B cell (primary cell): ENCODE results near the gene LCN1. TPM values are rescaled to one million over a fixed set of nuclear protein-coding genes. Genes with fewer than 3 reads are reported as not detected.

Experiments
- ATAC-seq: fragments of 200-7000 bp; cut with Tn5 transposase; one replicate; pipeline ENCODE4 v1.10.0; 2021; ENCODE audit warnings: low read depth, mild to moderate bottlenecking, moderate number of reproducible peaks, moderate library complexity
- CTCF ChIA-PET: fragments of 350-600 bp; sonication (Branson Sonifier 250); formaldehyde crosslinking; loops from one replicate; lab custom pipeline; 2021; ENCODE audit warnings: antibody characterized with exemption, inconsistent platforms; lab: Charles Lee
- POLR2A ChIA-PET: fragments of 350-600 bp; sonication (Branson Sonifier 250); formaldehyde crosslinking; loops from one replicate; lab custom pipeline; 2021; ENCODE audit warnings: antibody characterized with exemption; lab: Charles Lee
- DNase-seq: peaks from one replicate; pipeline ENCODE4 v3.0.0; 2013
- H2AFZ ChIP-seq: 2 replicates; pipeline ENCODE4 v1.6.1; 2012; ENCODE audit warnings: mild to moderate bottlenecking, low read depth, low read length; ENCODE audit not compliant: insufficient read depth, poor library complexity, severe bottlenecking
- H3K27ac ChIP-seq, 2 donors: 1 replicate in 1 of 2; 2 replicates in 1 of 2; pipeline ENCODE4 v1.5.1; 2012 to 2013; ENCODE audit warnings: low read length in 2 of 2, mild to moderate bottlenecking in 2 of 2, moderate library complexity in 1 of 2
- H3K27me3 ChIP-seq, 4 experiments: fragments of 200-600 bp in 1 of 4; sonication (generic) in 1 of 4; replicated peaks in 1 of 4; 1 replicate in 2 of 4; 2 replicates in 2 of 4; pipeline versions ENCODE4 v1.6.1 to v1.7.0; 2013 to 2016; ENCODE audit warnings: low read length in 3 of 4, mild to moderate bottlenecking in 2 of 4, mixed read lengths in 1 of 4, moderate library complexity in 1 of 4; ENCODE audit not compliant: insufficient read depth in 4 of 4, control insufficient read depth in 3 of 4; ENCODE audit errors: control extremely low read depth in 1 of 4
- H3K36me3 ChIP-seq, 2 experiments: replicated peaks in 1 of 2; 1 replicate in 1 of 2; 2 replicates in 1 of 2; pipeline versions ENCODE4 v1.6.1 to v1.7.1; 2013; ENCODE audit warnings: low read length in 1 of 2; ENCODE audit not compliant: insufficient read depth in 2 of 2, control insufficient read depth in 1 of 2; ENCODE audit errors: control extremely low read depth in 1 of 2, extremely low read depth in 1 of 2
- H3K4me1 ChIP-seq, 2 donors: fragments of 200-600 bp in 1 of 2; sonication (generic) in 1 of 2; 1 replicate in 1 of 2; 2 replicates in 1 of 2; pipeline versions ENCODE4 v1.5.1 to v1.6.1; 2013 to 2017; ENCODE audit warnings: low read length in 2 of 2; ENCODE audit not compliant: control insufficient read depth in 2 of 2, insufficient read depth in 2 of 2
- H3K4me2 ChIP-seq: replicated peaks from 2 replicates; pipeline ENCODE3; 2012; ENCODE audit warnings: mild to moderate bottlenecking, low read depth, low read length; ENCODE audit not compliant: poor library complexity, severe bottlenecking
- H3K4me3 ChIP-seq, 5 experiments: fragments of 200-600 bp in 1 of 5; sonication (generic) in 1 of 5; 1 replicate in 3 of 5; 2 replicates in 2 of 5; pipeline versions ENCODE4 v1.5.1 to v1.7.0; 2011 to 2016; ENCODE audit warnings: low read length in 4 of 5, mild to moderate bottlenecking in 4 of 5, low read depth in 2 of 5, control low read depth in 1 of 5, moderate library complexity in 1 of 5; ENCODE audit not compliant: insufficient read depth in 1 of 5; ENCODE audit errors: control extremely low read depth in 1 of 5, extremely low read depth in 1 of 5
- H3K79me2 ChIP-seq: fragments of 200-600 bp; sonication (generic); one replicate; pipeline ENCODE4 v1.6.0; 2016; ENCODE audit warnings: low read length; ENCODE audit not compliant: control insufficient read depth, insufficient read depth
- H3K9ac ChIP-seq: fragments of 200-600 bp; sonication (generic); 2 replicates; pipeline ENCODE4 v1.6.1; 2017; ENCODE audit warnings: mild to moderate bottlenecking, low read length, moderate library complexity
- H3K9me3 ChIP-seq, 3 donors: one replicate each; pipeline versions ENCODE4 v1.6.1 to v1.7.1; 2013; ENCODE audit warnings: low read length in 2 of 3; ENCODE audit not compliant: control insufficient read depth in 2 of 3, insufficient read depth in 1 of 3; ENCODE audit errors: control extremely low read depth in 1 of 3
- H4K20me1 ChIP-seq: 2 replicates; pipeline ENCODE4 v1.6.0; 2012; ENCODE audit warnings: mild to moderate bottlenecking, low read length; ENCODE audit not compliant: insufficient read depth, control insufficient read depth, poor library complexity, severe bottlenecking
- H3K27ac Mint-ChIP-seq: one replicate; pipeline ENCODE4 v1.8.0; 2021; ENCODE audit warnings: mixed read lengths
- H3K27me3 Mint-ChIP-seq: one replicate; pipeline ENCODE4 v1.8.0; 2021; ENCODE audit warnings: mixed read lengths
- H3K4me1 Mint-ChIP-seq: one replicate; pipeline ENCODE4 v1.8.0; 2021; ENCODE audit warnings: mixed read lengths
- H3K4me3 Mint-ChIP-seq: one replicate; pipeline ENCODE4 v1.8.0; 2021; ENCODE audit warnings: mixed read lengths
- H3K9me3 Mint-ChIP-seq: one replicate; pipeline ENCODE4 v1.8.0; 2022; ENCODE audit warnings: mixed read lengths; ENCODE audit not compliant: insufficient read depth
- CTCF ChIP-seq: fragments of 200-600 bp; IDR thresholded peaks from one replicate; pipeline ENCODE4 v1.8.0; 2022; ENCODE audit warnings: antibody characterized with exemption, mild to moderate bottlenecking
- EZH2 ChIP-seq: IDR thresholded peaks from 2 replicates; pipeline ENCODE4 v1.6.1; 2012; ENCODE audit warnings: borderline replicate concordance, low read depth, mild to moderate bottlenecking, moderate library complexity, low read length; ENCODE audit not compliant: insufficient read depth, poor library complexity, severe bottlenecking
- WGBS: methylation state at CpG from one replicate; pipeline ENCODE4 v1.1.5; 2013; ENCODE audit warnings: missing lambda C conversion rate; ENCODE audit not compliant: insufficient coverage; 5-methylcytosine and 5-hydroxymethylcytosine counted together
- intact Hi-C: fragments of 100-400 bp; cut with micrococcal nuclease; formaldehyde crosslinking; loops from one replicate; pipeline ENCODE4 v1.10.0; 2022
- polyA plus RNA-seq: library from polyadenylated mRNA; depleted of rRNA; stranded (reverse); fragments of >200 nt; gene quantifications from 2 replicates; pipeline ENCODE4 v1.2.3, GENCODE V29; 2012
- total RNA-seq, 2 donors: library from RNA; stranded (reverse); fragments of 120-200 nt in 1 of 2; gene quantifications; 1 replicate in 1 of 2; 2 replicates in 1 of 2; pipeline versions ENCODE4 v1.2.3 to v1.2.4, GENCODE V29; 2013 to 2022

Gene LCN1
- total and polyA plus RNA-seq, 2 donors (not counting 1 experiment from before 2014, with no cell fraction given), result not detected

GRCh38 chr9:135499326-135500070 lies 21.7 kb upstream of the LCN1 start:
- H3K4me1 ChIP-seq, result peaks cover 14 to 29% of the 10 kb centered on the region in 2 donors
- peaks cover 0 to 10% (median 0%) of the 10 kb centered on the region in 4 experiments for H3K27me3 ChIP-seq
- peaks cover 0 to 18% of the 10 kb centered on the region in 2 experiments for H3K36me3 ChIP-seq
- intact Hi-C loops, result loop anchor here (2.0 kb wide), 1 partner anchor 19 kb away; no protein-coding TSS in a partner anchor
- H3K9ac ChIP-seq, result peak overlapping the region; percentile 77
- TF ChIP-seq EZH2 (no peak), CTCF (no peak)
- 2% methylated on average over 58 of the region's 58 CpGs for WGBS
- H3K4me2 ChIP-seq, result peak overlapping the region; percentile 98
- no peak overlapping the region for H3K27ac ChIP-seq
- peaks cover 24% of the 10 kb centered on the region for H3K4me1 Mint-ChIP-seq
- POLR2A ChIA-PET, result no interaction called here
- CTCF ChIA-PET, result interaction anchor here (1.0 kb wide), 2 partner anchors 19 to 23 kb away, joined by 4 read pairs; no protein-coding TSS in a partner anchor
- ATAC-seq, result peak; percentile 47
- peak overlapping the region; percentile 84 for H3K4me3 Mint-ChIP-seq
- H3K9me3 Mint-ChIP-seq, result no peaks in the 10 kb centered on the region
- peaks cover 0 to 4% (median 0%) of the 10 kb centered on the region in 3 donors for H3K9me3 ChIP-seq
- DNase-seq, result peak; percentile 89
- peak overlapping the region; percentile 73 for H3K27ac Mint-ChIP-seq
- peaks cover 25% of the 10 kb centered on the region for H3K79me2 ChIP-seq
- no peaks in the 10 kb centered on the region for H3K27me3 Mint-ChIP-seq
- peaks cover 29% of the 10 kb centered on the region for H4K20me1 ChIP-seq
- H2AFZ ChIP-seq, result peak overlapping the region; percentile 85
- H3K4me3 ChIP-seq, result peak overlapping the region; percentile 80 to 94 (median 81)

- peak overlapping the region; percentile 73 for H3K27ac Mint-ChIP-seq
- WGBS, result under 1% methylated on average over 27 of the region's 29 CpGs
- intact Hi-C loops, result no loop called here
- H3K27me3 ChIP-seq, result peaks cover 0 to 10% (median 0%) of the 10 kb centered on the region in 4 experiments
- peaks cover 35% of the 10 kb centered on the region for H4K20me1 ChIP-seq
- H3K36me3 ChIP-seq, result peaks cover 0 to 24% of the 10 kb centered on the region in 2 experiments
- H3K9me3 ChIP-seq, result peaks cover 0 to 4% (median 0%) of the 10 kb centered on the region in 3 donors
- peaks cover 26% of the 10 kb centered on the region for H3K4me1 Mint-ChIP-seq
- no peaks in the 10 kb centered on the region for H3K9me3 Mint-ChIP-seq
- peak overlapping the region; percentile 92 for H3K4me3 Mint-ChIP-seq
- H2AFZ ChIP-seq, result peak overlapping the region; percentile 85
- peak overlapping the region; percentile 77 for H3K9ac ChIP-seq
- H3K4me1 ChIP-seq, result peaks cover 14 to 29% of the 10 kb centered on the region in 2 donors
- H3K27ac ChIP-seq, result no peak overlapping the region
- H3K4me3 ChIP-seq, result peak overlapping the region; percentile 80 to 94 (median 81)
- ChIA-PET CTCF (interaction anchor here (1.0 kb wide), 2 partner anchors 20 to 23 kb away, joined by 4 read pairs; no protein-coding TSS in a partner anchor), POLR2A (no interaction called here)
- ATAC-seq, result peak; percentile 12
- peaks cover 28% of the 10 kb centered on the region for H3K79me2 ChIP-seq
- H3K27me3 Mint-ChIP-seq, result no peaks in the 10 kb centered on the region
- no peak for TF ChIP-seq CTCF
- no peak for TF ChIP-seq EZH2
- DNase-seq, result no peak
- peak overlapping the region; percentile 98 for H3K4me2 ChIP-seq
Observed at GRCh38 chr9:135500071-135500524, 21.1 kb upstream of the LCN1 start.
